Peyer's patch (tissue), 4 donors: ENCODE measurements around the gene SLC22A31. TPM values are rescaled to one million over a fixed set of nuclear protein-coding genes. Genes with fewer than 3 reads are reported as not detected.

ENCODE experiments used
- DNase-seq, 3 donors: peaks; one replicate each; pipeline ENCODE4 v3.0.0-alpha.2; 2017 to 2019
- H3K27ac ChIP-seq, 4 donors: fragments of 200-600 bp; sonication (generic); one replicate each; pipeline ENCODE4 v1.5.1; 2016 to 2019
- H3K27me3 ChIP-seq, 2 donors: fragments of 200-600 bp; sonication (generic); one replicate each; pipeline ENCODE4 v1.5.1; 2019
- H3K36me3 ChIP-seq, 3 donors: fragments of 200-600 bp; sonication (generic); one replicate each; pipeline ENCODE4 v1.5.1; 2016 to 2019
- H3K4me1 ChIP-seq, 4 donors: fragments of 200-600 bp; sonication (generic); one replicate each; pipeline ENCODE4 v1.5.1; 2016 to 2019
- H3K4me3 ChIP-seq, 4 donors: fragments of 200-600 bp; sonication (generic); 1 replicate in 3 of 4; 2 replicates in 1 of 4; pipeline ENCODE4 v1.5.1; 2016 to 2019; ENCODE audit warnings: mild to moderate bottlenecking in 1 of 4
- H3K9me3 ChIP-seq, 4 donors: fragments of 200-600 bp; sonication (generic); one replicate each; pipeline ENCODE4 v1.5.1; 2016 to 2019; ENCODE audit warnings: mild to moderate bottlenecking in 1 of 4
- CTCF ChIP-seq, 6 experiments: fragments of 450-650 bp in 4 of 6; fragments of 200-600 bp in 2 of 6; sonication (generic) in 1 of 6; IDR thresholded peaks; one replicate each; pipeline ENCODE4 v1.5.1; 2017 to 2019; ENCODE audit warnings: antibody characterized with exemption in 6 of 6, mild to moderate bottlenecking in 3 of 6, moderate library complexity in 1 of 6
- POLR2A ChIP-seq, 2 donors: fragments of 450-650 bp; IDR thresholded peaks; one replicate each; pipeline ENCODE4 v1.5.1; 2017; ENCODE audit warnings: antibody characterized with exemption in 2 of 2, mild to moderate bottlenecking in 2 of 2, moderate library complexity in 2 of 2
- total RNA-seq, 4 donors: library from RNA; depleted of rRNA; stranded (reverse); fragments of >200 nt; gene quantifications; one replicate each; pipeline ENCODE4 v1.1.0, GENCODE V29; 2016

SLC22A31 gene
- total RNA-seq, 4 donors from 2014 or later: 0.53 to 0.67 TPM; not detected in 2

GRCh38 chr16:89243664-89244063, 43.3 kb upstream of the SLC22A31 start:
- no peaks in the 10 kb centered on the region for H3K36me3 ChIP-seq
- no peak for DNase-seq
- H3K27me3 ChIP-seq: no peaks in the 10 kb centered on the region
- H3K9me3 ChIP-seq: peaks cover 0 to 5% (median 0%) of the 10 kb centered on the region in 4 donors
- H3K4me1 ChIP-seq: peaks cover 6 to 19% (median 9%) of the 10 kb centered on the region in 4 donors
- H3K4me3 ChIP-seq: no peak overlapping the region
- no peak overlapping the region for H3K27ac ChIP-seq
- TF ChIP-seq POLR2A (IDR thresholded peaks at IDR 0.05): no peak
- TF ChIP-seq CTCF (IDR thresholded peaks at IDR 0.05): no peak

DNA sequence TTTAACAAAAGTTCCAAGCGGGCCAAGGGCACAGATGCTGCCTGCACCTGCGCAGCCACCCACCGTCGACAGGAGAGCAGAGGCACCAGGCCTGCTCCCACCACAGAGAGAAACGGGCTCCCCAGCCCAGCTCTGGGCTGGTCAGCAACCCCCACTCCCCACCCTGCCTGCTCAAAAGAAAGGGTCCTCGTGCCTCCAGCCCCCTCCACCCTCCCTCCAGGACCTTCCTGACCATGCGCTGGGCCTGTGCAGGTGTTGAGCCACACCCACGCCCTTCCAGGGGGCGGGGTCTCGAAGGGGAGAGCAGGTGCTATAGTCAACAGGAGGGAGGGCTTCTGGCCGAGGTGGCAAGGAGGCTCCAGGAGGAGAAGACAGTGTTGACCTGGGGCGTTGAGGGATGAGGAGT, 42.5 kb upstream of the SLC22A31 start:
- Histone ChIP-seq H3K27me3 (no peaks in the 10 kb centered on the region), H3K36me3 (no peaks in the 10 kb centered on the region), H3K9me3 (peaks cover 0 to 5% (median 0%) of the 10 kb centered on the region in 4 donors), H3K27ac (no peak overlapping the region), H3K4me1 (peaks cover 6 to 14% (median 9%) of the 10 kb centered on the region in 4 donors), H3K4me3 (no peak overlapping the region)
- TF ChIP-seq POLR2A (IDR thresholded peaks at IDR 0.05) (no peak), CTCF (IDR thresholded peaks at IDR 0.05) (no peak)
- no peak for DNase-seq

DNA sequence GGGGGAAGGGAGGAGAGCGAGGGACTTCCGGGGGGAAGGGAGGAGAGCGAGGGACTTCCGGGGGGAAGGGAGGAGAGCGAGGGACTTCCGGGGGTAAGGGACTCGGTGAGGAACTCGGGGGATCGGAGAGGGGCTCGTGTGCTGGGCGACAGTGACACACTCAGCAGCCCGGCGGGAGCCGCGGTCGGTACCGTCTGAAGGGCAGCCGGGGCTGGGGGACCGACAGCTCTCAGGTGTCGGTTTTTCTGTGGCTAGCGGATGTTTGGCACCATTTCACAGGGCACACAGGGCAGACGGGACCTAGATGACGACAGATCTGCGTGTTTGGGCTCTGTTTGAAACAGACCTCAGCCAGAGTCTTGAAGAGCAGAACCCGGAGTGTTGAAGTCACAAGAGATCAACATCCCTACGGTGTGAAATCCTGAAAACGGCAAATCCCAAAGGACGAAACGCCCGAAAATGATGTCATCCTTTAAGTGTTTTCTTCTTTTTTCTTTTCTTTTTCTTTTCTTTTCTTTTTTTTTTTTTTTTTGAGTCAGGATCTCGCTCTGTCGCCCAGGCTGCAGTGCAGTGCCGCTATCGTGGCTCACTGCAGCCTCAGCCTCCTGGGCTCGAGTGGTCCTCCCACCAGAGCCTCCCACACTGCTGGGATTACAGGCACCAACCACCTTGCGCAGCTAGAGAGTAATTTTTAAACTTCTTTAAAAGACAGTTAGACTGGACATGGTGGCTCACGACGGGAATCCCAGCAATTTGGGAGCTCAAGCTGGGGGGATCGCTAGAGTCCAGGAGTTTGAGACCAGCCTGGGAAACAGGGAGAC, 41.1 kb upstream of the SLC22A31 start:
- TF ChIP-seq CTCF (IDR thresholded peaks at IDR 0.05) (no peak), POLR2A (IDR thresholded peaks at IDR 0.05) (peak; percentile 77)
- Histone ChIP-seq H3K27ac (peak overlapping the region; percentile 88 to 98 (median 93)), H3K27me3 (no peaks in the 10 kb centered on the region), H3K4me3 (peak overlapping the region; percentile 47 to 93 (median 64)), H3K36me3 (no peaks in the 10 kb centered on the region), H3K9me3 (no peaks in the 10 kb centered on the region), H3K4me1 (peaks cover 0 to 5% (median 2%) of the 10 kb centered on the region in 4 donors)
- peak; percentile 70 to 85 (median 80) for DNase-seq

GRCh38 chr16:89237733-89238132, 37.4 kb upstream of the SLC22A31 start:
- H3K27ac ChIP-seq: no peak overlapping the region
- H3K4me3 ChIP-seq: no peak overlapping the region
- H3K36me3 ChIP-seq: peaks cover 0 to 8% (median 0%) of the 10 kb centered on the region in 3 donors
- TF ChIP-seq CTCF (IDR thresholded peaks at IDR 0.05) (no peak), POLR2A (IDR thresholded peaks at IDR 0.05) (no peak)
- H3K27me3 ChIP-seq: no peaks in the 10 kb centered on the region
- H3K4me1 ChIP-seq: peaks cover 0 to 5% (median 2%) of the 10 kb centered on the region in 4 donors
- no peak for DNase-seq
- no peaks in the 10 kb centered on the region for H3K9me3 ChIP-seq

- DNase-seq: no peak
- H3K27me3 ChIP-seq: no peaks in the 10 kb centered on the region
- peaks cover 0 to 35% (median 0%) of the 10 kb centered on the region in 3 donors for H3K36me3 ChIP-seq
- H3K9me3 ChIP-seq: no peaks in the 10 kb centered on the region
- H3K27ac ChIP-seq: no peak overlapping the region
- TF ChIP-seq POLR2A (IDR thresholded peaks at IDR 0.05) (no peak), CTCF (IDR thresholded peaks at IDR 0.05) (no peak)
- no peak overlapping the region for H3K4me3 ChIP-seq
- no peaks in the 10 kb centered on the region for H3K4me1 ChIP-seq
These were observed 33.5 kb upstream of the SLC22A31 start for GRCh38 chr16:89233678-89234490.
